ENCODE results near the gene FFAR2.

GRCh38 chr19:35399948-35400772 is 47.9 kb upstream of the FFAR2 start:
- no peak for TF ChIP-seq CTCF (IDR thresholded peaks at IDR 0.05)
- TF ChIP-seq POLR2A (IDR thresholded peaks at IDR 0.05) = no peak
